ENCODE measurements around the gene NEDD4L. TPM values are rescaled to one million over a fixed set of nuclear protein-coding genes. Genes with fewer than 3 reads are reported as not detected.

NEDD4L gene
- total and polyA plus RNA-seq, 4 donors, result 40.2 to 308 (median 148) TPM

GRCh38 chr18:58225101-58225500 lies 181.1 kb downstream of the NEDD4L start:
- H3K9ac ChIP-seq (ENCODE audit: insufficient read depth in 1 of 2, low read length in 2 of 2), result no peak overlapping the region
- ATAC-seq (ENCODE audit: insufficient read depth, low FRiP score), result no peak
- no peaks in the 10 kb centered on the region for H3K9me3 ChIP-seq (ENCODE audit: control insufficient read depth in 4 of 4, insufficient read depth in 3 of 4, low read length in 3 of 4)
- WGBS, 2 donors, result 78 to 87% methylated on average over 6 of the region's 6 CpGs
- peak overlapping the region in 1 of 2 donors; percentile 70 for H3K27ac ChIP-seq (ENCODE audit: low read depth in 1 of 2, low read length in 1 of 2)
- no peak for DNase-seq
- no peak overlapping the region for H3K4me3 ChIP-seq
- H3K4me1 ChIP-seq (ENCODE audit: control insufficient read depth in 5 of 5, insufficient read depth in 5 of 5, low read length in 5 of 5), result peaks cover 9 to 34% (median 21%) of the 10 kb centered on the region in 5 donors
- TF ChIP-seq CTCF (IDR thresholded peaks at IDR 0.05; ENCODE audit: control extremely low read depth, extremely low read depth), result no peak
- H3K27me3 ChIP-seq (ENCODE audit: control insufficient read depth in 3 of 3, insufficient read depth in 3 of 3, low read length in 2 of 3), result no peaks in the 10 kb centered on the region
- no peaks in the 10 kb centered on the region for H3K36me3 ChIP-seq (ENCODE audit: control insufficient read depth in 4 of 4, insufficient read depth in 4 of 4, low read length in 4 of 4)

GRCh38 chr18:58226429-58226828 lies 182.4 kb downstream of the NEDD4L start:
- Histone ChIP-seq H3K27me3 (ENCODE audit: control insufficient read depth in 3 of 3, insufficient read depth in 3 of 3, low read length in 2 of 3) (no peaks in the 10 kb centered on the region), H3K4me3 (no peak overlapping the region), H3K9ac (ENCODE audit: insufficient read depth in 1 of 2, low read length in 2 of 2) (peak overlapping the region in 1 of 2 donors; percentile 23), H3K9me3 (ENCODE audit: control insufficient read depth in 4 of 4, insufficient read depth in 3 of 4, low read length in 3 of 4) (no peaks in the 10 kb centered on the region), H3K36me3 (ENCODE audit: control insufficient read depth in 4 of 4, insufficient read depth in 4 of 4, low read length in 4 of 4) (peaks cover 0 to 3% (median 0%) of the 10 kb centered on the region in 4 donors), H3K4me1 (ENCODE audit: control insufficient read depth in 5 of 5, insufficient read depth in 5 of 5, low read length in 5 of 5) (peaks cover 9 to 38% (median 18%) of the 10 kb centered on the region in 5 donors), H3K27ac (ENCODE audit: low read depth in 1 of 2, low read length in 1 of 2) (peak overlapping the region in 1 of 2 donors; percentile 33)
- no peak for ATAC-seq (ENCODE audit: insufficient read depth, low FRiP score)
- 41 to 55% methylated on average over 3 of the region's 3 CpGs for WGBS, 2 donors
- no peak for TF ChIP-seq CTCF (IDR thresholded peaks at IDR 0.05; ENCODE audit: control extremely low read depth, extremely low read depth)
- DNase-seq, result no peak

GRCh38 chr18:58227361-58227930 lies 183.4 kb downstream of the NEDD4L start:
- H3K9ac ChIP-seq (ENCODE audit: insufficient read depth in 1 of 2, low read length in 2 of 2), result no peak overlapping the region
- H3K4me1 ChIP-seq (ENCODE audit: control insufficient read depth in 5 of 5, insufficient read depth in 5 of 5, low read length in 5 of 5), result peaks cover 9 to 38% (median 21%) of the 10 kb centered on the region in 5 donors
- H3K4me3 ChIP-seq, result no peak overlapping the region

More at GRCh38 chr18:58227361-58227930, 183.4 kb downstream of the NEDD4L start:
- Histone ChIP-seq H3K9me3 (ENCODE audit: control insufficient read depth in 4 of 4, insufficient read depth in 3 of 4, low read length in 3 of 4) (no peaks in the 10 kb centered on the region), H3K27ac (ENCODE audit: low read depth in 1 of 2, low read length in 1 of 2) (no peak overlapping the region), H3K27me3 (ENCODE audit: control insufficient read depth in 3 of 3, insufficient read depth in 3 of 3, low read length in 2 of 3) (no peaks in the 10 kb centered on the region), H3K36me3 (ENCODE audit: control insufficient read depth in 4 of 4, insufficient read depth in 4 of 4, low read length in 4 of 4) (peaks cover 0 to 3% (median 0%) of the 10 kb centered on the region in 4 donors)
- ATAC-seq (ENCODE audit: insufficient read depth, low FRiP score) (no peak), DNase-seq (no peak)
- TF ChIP-seq CTCF (IDR thresholded peaks at IDR 0.05; ENCODE audit: control extremely low read depth, extremely low read depth), result no peak
- WGBS, 2 donors, result 85 to 87% methylated on average over 9 of the region's 9 CpGs

Data from lung (tissue), 12 donors.